ENCODE measurements around the gene AGAP2.
A peak's percentile ranks its signal among the peaks of the same experiment; 100 is the strongest.

The AGAP2 gene

GRCh38 chr12:57754411-57755193 is 16.1 kb upstream of the AGAP2 start, which contains the start of gene MARCHF9:
TSS of gene MARCHF9 (plus strand) at chr12:57755103. CDS start at chr12:57755529, 426 bp downstream.
- no peak for TF ChIP-seq CTCF (IDR thresholded peaks at IDR 0.05; ENCODE audit: control insufficient read depth, insufficient read depth, low read depth, low read length, missing control alignments)
- H3K4me3 ChIP-seq (ENCODE audit: control insufficient read depth, low read depth, low read length), result peak within 1 kb of the TSS; percentile 47
- no peak for DNase-seq (ENCODE audit: low read depth)

DNA sequence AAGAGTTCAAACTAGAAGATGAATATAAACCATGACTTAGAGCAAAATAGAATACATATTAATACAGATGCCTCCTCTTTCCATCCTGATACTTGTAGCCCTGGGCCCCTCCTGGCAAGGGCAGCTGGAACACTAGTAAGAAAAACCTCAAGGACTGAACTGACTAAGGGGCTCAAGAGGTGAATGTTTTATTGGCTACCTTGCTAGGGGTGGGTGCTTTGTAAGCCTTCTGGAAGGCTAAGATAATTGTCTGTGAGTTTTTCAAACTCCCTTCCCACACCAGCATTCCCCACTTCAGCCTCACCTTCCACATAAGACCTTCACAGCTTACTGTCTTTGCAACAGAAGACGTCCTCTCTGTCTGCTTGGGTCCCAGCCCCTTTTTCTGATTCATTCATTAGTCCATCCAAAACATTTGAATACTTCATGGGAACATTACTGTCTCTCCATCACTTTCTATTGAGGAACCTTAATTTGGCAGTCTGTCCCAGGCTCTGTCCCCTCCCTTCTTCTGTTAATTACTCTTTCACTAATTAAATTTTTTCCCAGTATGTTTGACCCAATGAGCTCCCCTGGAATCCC is 15.3 kb upstream of the AGAP2 start:
- H3K4me3 ChIP-seq (ENCODE audit: control insufficient read depth, low read depth, low read length), result no peak overlapping the region
- TF ChIP-seq CTCF (IDR thresholded peaks at IDR 0.05; ENCODE audit: control insufficient read depth, insufficient read depth, low read depth, low read length, missing control alignments), result no peak
- no peak for DNase-seq (ENCODE audit: low read depth)

- peak overlapping the region; percentile 88 for H3K4me3 ChIP-seq (ENCODE audit: control insufficient read depth, low read depth, low read length)
- no peak for DNase-seq (ENCODE audit: low read depth)
- no peak for TF ChIP-seq CTCF (IDR thresholded peaks at IDR 0.05; ENCODE audit: control insufficient read depth, insufficient read depth, low read depth, low read length, missing control alignments)
Measured at GRCh38 chr12:57752668-57753000, 14.1 kb upstream of the AGAP2 start.

GRCh38 chr12:57751788-57752667 is 13.5 kb upstream of the AGAP2 start, which contains the start of gene CDK4:
TSS of gene CDK4 (minus strand) at chr12:57752310. CDS start at chr12:57751717, 593 bp downstream.
- DNase-seq (ENCODE audit: low read depth), result peak; percentile 98
- peak within 1 kb of the TSS; percentile 88 for H3K4me3 ChIP-seq (ENCODE audit: control insufficient read depth, low read depth, low read length)
- no peak for TF ChIP-seq CTCF (IDR thresholded peaks at IDR 0.05; ENCODE audit: control insufficient read depth, insufficient read depth, low read depth, low read length, missing control alignments)

- DNase-seq (ENCODE audit: low read depth), result no peak
- H3K4me3 ChIP-seq (ENCODE audit: control insufficient read depth, low read depth, low read length), result peak overlapping the region; percentile 88
- TF ChIP-seq CTCF (IDR thresholded peaks at IDR 0.05; ENCODE audit: control insufficient read depth, insufficient read depth, low read depth, low read length, missing control alignments), result no peak
Measured at GRCh38 chr12:57751432-57751787, 12.9 kb upstream of the AGAP2 start.

DNA sequence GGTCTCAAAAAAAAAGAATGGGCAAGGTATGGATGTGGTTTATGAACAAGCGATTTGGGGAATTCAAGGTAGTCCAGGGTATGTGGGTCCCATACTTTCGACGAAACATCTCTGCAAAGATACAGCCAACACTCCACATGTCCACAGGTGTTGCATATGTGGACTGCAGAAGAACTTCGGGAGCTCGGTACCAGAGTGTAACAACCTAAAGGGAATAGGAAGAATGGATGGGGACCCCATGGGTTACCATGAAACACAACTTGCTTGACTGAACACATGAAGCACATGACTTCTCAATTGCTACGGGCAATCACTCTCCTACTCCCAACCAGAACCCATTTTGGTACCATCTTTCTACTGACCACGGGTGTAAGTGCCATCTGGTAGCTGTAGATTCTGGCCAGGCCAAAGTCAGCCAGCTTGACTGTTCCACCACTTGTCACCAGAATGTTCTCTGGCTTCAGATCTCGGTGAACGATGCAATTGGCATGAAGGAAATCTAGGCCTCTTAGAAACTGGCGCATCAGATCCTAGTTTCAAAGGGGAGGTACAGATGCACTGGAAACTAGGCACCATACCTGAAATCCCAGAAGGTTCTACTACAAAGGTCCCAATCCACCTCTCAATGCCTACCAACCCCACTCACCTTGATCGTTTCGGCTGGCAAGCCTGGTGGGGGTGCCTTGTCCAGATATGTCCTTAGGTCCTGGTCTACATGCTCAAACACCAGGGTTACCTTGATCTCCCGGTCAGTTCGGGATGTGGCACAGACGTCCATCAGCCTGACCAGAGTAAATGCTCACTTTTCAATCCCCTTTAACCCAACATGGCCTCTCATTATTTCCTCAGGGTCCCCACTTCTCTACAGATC is 12.3 kb upstream of the AGAP2 start:
- TF ChIP-seq CTCF (IDR thresholded peaks at IDR 0.05; ENCODE audit: control insufficient read depth, insufficient read depth, low read depth, low read length, missing control alignments), result no peak
- H3K4me3 ChIP-seq (ENCODE audit: control insufficient read depth, low read depth, low read length), result peak overlapping the region; percentile 88
- DNase-seq (ENCODE audit: low read depth), result no peak
